Esophagus mucosa (tissue), 1 donor: ENCODE measurements around the gene ZNF296. TPM values are rescaled to one million over a fixed set of nuclear protein-coding genes. Genes with fewer than 3 reads are reported as not detected.

Experiments used
- ATAC-seq: fragments of 200-7000 bp; cut with Tn5 transposase; one replicate; pipeline ENCODE4 v1.9.1; 2020
- total RNA-seq: library from RNA; stranded (reverse); gene quantifications from one replicate; pipeline ENCODE4 v1.2.4, GENCODE V29; 2023
- donor health status: DM: yes; HTN: yes; CAD: no.

Gene ZNF296
- total RNA-seq, 1 donor from 2014 or later: 8.1 TPM

DNA sequence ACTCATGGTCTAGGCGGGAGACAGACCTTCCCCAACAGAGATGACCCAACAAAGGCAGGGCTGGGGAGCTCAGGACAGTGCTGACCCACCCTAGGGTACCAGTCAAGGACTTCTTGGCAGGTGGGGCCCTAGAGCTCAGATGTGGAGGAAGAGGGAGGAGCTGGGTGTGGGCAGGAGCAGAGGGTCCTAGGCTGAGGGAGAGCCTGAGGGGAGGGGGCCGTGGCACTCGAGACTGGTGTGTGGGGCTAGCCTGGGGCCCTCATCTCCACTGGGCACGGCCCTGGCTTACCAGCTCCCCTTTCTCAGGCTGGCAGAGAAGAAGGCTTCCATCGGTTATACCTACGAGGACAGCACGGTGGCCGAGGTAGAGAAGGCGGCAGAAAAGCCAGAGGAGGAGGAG is 18.8 kb downstream of the ZNF296 start:
- peak; percentile 11 for ATAC-seq

GRCh38 chr19:45056831-45057230 is 19.4 kb downstream of the ZNF296 start:
- no peak for ATAC-seq

- ATAC-seq: peak; percentile 85
These were observed 24.2 kb downstream of the ZNF296 start for GRCh38 chr19:45051929-45052579.

DNA sequence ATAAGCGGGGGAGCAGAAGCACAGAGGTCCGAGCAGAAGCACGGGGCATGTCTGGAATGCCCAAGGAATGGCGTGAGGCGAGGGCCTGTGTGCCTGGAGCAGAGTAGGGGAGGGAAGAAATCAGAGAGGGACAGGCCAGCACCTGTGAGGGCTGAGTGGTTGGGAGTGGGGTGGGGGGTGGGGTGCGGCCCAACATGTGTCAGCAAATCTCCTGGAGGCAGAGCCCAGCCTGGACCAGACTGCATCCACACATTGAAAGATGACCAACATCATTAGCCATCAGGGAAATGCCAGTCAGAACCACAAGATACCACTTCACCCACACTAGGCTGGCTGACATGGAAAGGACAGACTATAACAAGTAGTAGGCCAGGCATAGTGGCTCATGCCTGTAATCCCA is 26.2 kb downstream of the ZNF296 start:
- ATAC-seq: no peak

DNA sequence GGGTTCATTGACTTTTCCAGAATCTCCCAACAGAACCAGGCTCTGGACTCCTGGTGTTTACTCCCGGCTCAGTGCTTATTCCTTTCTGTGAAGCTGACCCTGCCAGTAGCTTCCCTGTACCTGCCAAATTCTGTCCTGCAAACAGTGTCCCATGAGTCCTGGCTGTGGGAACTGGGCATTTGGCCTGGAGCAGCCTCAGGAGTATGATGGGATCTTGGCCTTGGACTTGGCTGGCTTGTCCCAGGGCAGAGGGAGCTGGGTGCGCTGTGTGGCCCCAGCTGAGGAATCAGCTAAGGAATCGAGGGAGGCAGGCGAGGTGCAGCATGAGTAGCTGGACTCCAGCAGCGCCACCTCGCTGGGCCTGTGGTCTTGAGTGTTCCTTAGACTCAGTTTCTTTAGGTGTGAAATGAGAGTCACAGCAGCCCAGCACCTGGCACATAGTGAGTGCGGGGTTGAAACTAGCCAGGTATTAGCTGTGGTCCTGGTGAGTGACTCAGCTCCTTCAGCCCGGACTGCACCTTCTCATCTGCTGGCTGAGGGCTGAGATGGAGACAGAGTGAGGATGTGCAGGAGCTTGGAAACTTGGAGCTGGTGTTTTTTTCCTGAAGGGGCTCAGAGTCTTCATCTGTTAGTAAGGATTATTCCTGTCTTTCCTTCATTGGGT is 27.1 kb downstream of the ZNF296 start:
- peak; percentile 51 for ATAC-seq

- ATAC-seq: no peak
These were observed 29.0 kb downstream of the ZNF296 start for GRCh38 chr19:45047188-45047797.

DNA sequence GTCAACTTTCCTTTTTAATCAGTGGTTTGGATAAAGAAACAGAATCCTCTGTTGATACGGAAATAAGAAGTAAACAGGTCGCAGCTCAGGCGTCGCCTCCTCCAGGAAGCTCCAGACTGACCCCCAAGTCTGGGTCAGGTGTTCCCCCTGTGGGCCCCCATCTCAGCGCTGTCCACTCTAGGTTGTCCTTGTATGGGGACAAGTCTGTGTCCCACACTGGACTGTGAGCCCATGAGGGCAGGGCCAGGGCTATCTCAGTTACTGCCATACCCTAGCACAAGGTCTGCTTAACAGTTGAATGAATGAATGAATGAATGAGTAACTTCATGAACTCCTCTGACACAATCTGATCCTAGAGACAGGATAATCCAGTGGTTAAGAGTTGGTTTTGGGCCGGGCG is 29.9 kb downstream of the ZNF296 start:
- ATAC-seq: no peak

DNA sequence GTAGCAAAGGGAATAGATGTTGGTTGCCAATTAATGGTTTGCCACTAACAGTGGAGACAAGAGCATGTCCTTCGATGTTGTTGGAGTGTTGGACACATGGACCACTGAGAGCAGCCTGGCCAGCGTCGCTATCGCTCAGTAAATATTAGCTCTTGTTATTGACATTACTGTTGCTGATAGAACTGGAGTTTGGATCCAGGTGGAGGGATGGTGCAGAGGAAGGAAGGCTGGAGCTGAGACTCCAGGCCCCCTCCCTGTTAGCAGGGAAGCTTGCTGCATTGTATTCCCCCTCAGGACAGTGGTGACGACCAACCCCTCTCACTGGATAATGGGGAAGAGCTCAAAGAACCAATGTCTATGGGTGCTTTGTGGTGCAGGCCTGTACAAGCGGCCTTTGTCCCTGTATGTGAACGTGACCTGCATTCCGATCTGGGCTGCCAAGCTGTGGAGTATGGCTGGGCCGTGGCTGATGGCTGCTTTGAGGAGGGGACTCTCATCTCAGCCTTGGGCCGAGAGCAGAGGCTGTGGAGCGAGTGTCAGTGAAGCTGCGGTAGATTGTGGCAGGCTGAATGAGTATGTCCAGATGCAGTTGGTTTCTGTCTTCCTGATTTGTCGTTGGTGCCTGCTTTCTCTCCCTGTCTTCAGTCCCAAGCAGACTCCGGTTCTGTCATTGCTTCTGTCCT is 30.5 kb downstream of the ZNF296 start:
- ATAC-seq: no peak

- ATAC-seq: no peak
These were observed 35.2 kb downstream of the ZNF296 start for GRCh38 chr19:45041125-45041524.

DNA sequence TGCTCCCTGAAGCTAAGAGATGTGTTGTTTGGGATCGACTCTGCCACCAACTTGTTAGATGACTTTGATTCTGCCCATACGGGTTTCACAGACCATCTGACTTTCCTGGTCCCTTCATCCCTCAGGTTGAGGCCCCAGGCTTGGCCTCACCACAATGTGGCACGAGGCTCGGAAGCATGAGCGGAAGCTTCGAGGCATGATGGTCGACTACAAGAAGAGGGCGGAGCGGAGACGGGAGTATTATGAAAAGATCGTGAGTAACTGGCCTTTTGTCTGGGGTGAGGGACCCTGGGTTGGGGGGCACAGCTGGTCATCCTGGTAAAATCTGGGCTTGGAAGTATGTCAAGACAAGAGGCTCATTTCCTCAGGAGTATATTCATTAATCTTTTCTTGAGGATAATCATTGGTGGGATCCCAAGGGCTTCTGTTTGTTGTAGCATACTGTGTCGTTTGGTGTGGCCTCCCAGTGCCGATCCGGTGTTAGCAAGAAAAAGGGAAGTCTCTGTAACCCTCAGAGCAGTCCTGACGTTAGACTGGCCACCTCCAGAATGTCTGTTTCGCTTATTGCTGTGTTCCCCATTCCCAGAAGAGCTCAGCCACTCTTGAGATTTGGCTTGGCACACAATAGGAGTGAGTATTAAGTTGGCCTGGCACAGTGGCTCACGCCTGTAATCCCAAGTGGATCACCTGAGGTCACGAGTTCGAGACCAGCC is 36.1 kb downstream of the ZNF296 start:
- ATAC-seq: no peak

DNA sequence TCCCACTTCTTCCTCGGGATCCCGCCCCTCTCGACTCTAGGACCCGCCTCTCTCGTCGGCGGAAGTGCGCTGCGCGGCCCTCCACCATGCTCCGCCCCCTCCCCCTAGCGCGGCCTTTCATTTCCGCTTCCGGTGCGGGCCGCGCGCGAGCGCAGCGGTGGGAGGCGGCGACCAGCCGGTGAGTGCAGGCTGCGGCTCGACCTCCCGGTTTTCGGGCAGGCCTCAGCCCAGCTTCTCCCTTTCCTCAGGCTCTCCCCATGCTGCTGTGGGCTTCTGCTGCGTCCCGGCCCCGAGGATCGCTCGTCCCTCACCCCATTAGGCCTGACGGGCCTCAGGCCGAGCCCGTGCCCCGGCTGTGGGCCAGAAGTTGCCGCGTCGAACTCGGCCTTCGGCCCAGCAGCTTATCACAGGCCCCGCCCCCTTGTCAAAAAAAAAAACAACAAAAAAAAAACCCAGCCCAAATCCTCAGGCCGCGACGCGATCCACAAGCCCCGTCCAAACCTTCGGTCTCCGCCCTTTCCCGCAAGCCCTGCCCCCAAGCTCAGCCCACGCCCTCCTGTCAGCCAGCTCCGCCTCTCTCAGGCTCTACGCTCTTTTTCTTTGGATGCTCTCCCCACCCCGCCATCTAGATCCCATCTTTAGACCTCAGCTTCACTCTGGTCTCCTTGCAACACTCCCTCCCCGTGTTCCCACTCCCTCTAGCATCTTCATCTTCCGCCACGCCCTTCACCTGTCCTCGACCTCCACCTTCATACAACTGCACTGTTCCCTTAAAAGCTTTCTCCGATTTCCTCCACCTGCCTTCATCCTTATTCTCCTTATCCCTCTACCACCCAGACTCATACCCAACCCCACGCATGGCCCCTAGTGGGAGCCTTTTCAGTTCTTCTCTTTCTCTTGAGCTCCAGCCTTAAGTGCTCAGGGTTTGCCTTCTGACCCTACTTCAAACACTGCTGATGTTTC is 37.1 kb downstream of the ZNF296 start, which contains the start of gene CLASRP:
TSS of gene CLASRP (plus strand) at position 115 of the 963 bp plus-strand sequence. CDS start 1,168 bp downstream, outside the sequence.
- peak; percentile 96 for ATAC-seq

GRCh38 chr19:45037393-45038169 is 38.7 kb downstream of the ZNF296 start:
- ATAC-seq: no peak

DNA sequence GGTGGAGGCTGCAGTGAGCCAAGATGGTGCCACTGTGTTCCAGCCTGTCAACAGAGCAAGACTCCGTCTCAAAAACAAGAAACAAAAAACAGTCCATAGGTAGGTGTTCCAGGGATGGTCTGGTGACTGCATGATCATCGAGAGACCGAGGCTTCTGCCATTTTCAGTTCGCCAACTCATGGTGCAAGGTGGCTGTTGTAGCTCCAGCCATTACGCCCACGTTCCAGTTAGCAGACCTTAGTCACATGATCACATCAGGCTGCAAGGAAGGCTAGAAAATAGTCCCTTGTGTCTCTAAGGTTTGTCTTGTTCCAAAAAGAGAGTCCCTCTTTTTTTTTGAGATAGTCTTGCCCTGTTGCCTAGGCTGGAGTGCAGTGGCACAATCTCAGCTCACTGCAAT is 40.5 kb downstream of the ZNF296 start:
- ATAC-seq: no peak

DNA sequence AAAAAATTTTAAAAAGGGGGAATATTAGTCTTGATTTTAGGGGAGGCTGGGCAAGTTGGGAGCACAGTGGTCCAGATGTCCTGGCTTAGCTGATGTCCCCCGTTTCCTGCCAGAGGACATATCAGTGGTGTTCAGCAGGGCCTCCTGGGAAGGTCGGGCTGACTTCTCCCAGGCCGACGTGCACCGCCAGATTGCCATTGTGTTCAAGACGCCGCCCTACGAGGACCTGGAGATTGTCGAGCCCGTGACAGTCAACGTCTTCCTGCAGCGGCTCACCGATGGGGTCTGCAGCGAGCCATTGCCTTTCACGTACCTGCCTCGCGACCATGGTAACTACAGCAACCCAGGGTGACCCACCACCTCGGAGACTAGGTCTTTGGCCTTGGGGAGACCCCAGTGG is 43.9 kb downstream of the ZNF296 start:
- ATAC-seq: no peak

DNA sequence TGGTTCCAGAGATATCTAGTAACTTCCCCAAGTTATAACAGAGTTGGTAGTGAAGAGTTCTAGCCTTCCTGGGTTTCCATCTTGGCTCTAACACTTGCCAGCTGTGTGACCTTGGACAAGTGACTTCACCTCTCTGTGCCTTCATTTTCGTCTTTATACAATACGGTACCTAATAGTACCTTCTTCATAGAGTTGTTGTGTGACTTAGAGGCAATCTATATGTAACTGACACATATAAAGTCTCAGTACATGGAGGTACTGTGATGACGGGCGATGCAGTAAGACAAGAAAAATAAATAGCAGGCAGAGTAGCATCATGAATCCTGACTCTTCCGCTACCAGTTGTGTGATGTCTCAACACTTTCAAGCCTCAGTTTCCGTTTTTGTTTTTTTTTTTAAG is 45.5 kb downstream of the ZNF296 start:
- ATAC-seq: no peak

GRCh38 chr19:45027371-45027770 is 48.9 kb downstream of the ZNF296 start:
- ATAC-seq: no peak

DNA sequence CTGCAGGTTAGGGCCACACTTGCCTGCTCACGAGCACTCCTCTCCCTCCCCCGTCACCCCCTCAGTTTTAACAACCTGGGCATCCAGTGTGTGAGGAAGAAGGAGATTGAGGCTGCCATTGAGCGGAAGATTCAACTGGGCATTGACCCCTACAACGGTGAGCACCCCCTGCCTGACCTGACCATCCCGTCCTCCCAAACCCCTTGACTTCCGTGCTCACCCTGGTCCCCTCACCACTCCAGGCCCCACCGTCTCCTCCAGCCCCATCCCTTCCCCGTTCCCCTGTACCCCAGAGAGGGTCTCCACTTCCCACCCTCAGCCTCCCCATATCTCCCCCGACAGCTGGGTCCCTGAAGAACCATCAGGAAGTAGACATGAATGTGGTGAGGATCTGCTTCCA is 51.0 kb downstream of the ZNF296 start:
- peak; percentile 31 for ATAC-seq

DNA sequence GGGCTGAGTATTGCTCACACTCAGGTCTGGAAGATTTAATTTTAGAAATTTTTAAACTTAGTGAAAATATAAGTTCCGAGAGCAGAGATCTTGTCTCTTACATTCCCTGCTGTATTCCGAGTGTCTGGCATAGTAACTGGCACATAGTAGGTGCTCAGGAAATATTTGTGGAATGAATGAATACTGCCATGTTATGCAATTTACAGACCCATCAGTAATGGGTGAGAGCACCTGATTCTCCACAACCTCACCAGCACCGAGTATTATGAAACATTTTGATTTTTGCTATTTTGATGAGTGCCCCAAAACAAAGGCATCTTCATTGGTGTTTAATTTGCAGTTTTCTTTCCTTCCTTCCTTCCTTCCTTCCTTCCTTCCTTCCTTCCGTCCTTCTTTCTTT is 53.2 kb downstream of the ZNF296 start:
- ATAC-seq: no peak

GRCh38 chr19:45021971-45022370 is 54.3 kb downstream of the ZNF296 start:
- peak; percentile 37 for ATAC-seq
